GM10248 (cell line): ENCODE measurements around the gene CUX1.

ENCODE experiments used
- CTCF ChIA-PET: fragments of 300-600 bp; sonication (Branson Sonifier 250); formaldehyde crosslinking; extraction: SDS; loops from one replicate; lab custom pipeline; 2021; ENCODE audit warnings: antibody characterized with exemption; lab: Yijun Ruan, JAX
- POLR2A ChIA-PET: fragments of 350-650 bp; sonication (Branson Sonifier 250); formaldehyde crosslinking; extraction: SDS; loops from one replicate; lab custom pipeline; 2020; ENCODE audit warnings: antibody characterized with exemption; lab: Yijun Ruan, JAX
- DNase-seq: peaks from one replicate; pipeline ENCODE4 v3.0.0; 2012; ENCODE audit errors: extremely low spot score
- CTCF ChIP-seq: IDR thresholded peaks from 2 replicates; pipeline ENCODE4 v1.5.1; 2012; ENCODE audit warnings: mild to moderate bottlenecking, low read depth; ENCODE audit errors: extremely low read depth, missing control alignments, control extremely low read depth

CUX1 gene

GRCh38 chr7:101989101-101989500 is 171.7 kb downstream of the CUX1 start:
- DNase-seq, result no peak
- ChIA-PET CTCF (no interaction called here), POLR2A (no interaction called here)
- no peak for TF ChIP-seq CTCF

- CTCF ChIA-PET, result interaction anchor here (1.0 to 1.3 kb wide), 2 partner anchors 9 to 27 kb away, joined by 3 read pairs; no protein-coding TSS in a partner anchor
- TF ChIP-seq CTCF, result no peak
- POLR2A ChIA-PET, result no interaction called here
- peak; percentile 77 for DNase-seq
Measured at GRCh38 chr7:101990811-101991418, 173.5 kb downstream of the CUX1 start.

- DNase-seq, result no peak
- POLR2A ChIA-PET, result no interaction called here
- CTCF ChIA-PET, result interaction anchor here (1.0 to 1.8 kb wide), 5 partner anchors 10 to 68 kb away, joined by 3 to 5 read pairs (median 3); no protein-coding TSS in a partner anchor
- TF ChIP-seq CTCF, result no peak
Measured at GRCh38 chr7:101991860-101992259, 174.4 kb downstream of the CUX1 start.

GRCh38 chr7:101993311-101993710 is 175.9 kb downstream of the CUX1 start:
- no peak for DNase-seq
- TF ChIP-seq CTCF, result no peak
- CTCF ChIA-PET, result interaction anchor here (1.5 to 1.8 kb wide), 4 partner anchors 8 to 69 kb away, joined by 3 to 5 read pairs (median 4); no protein-coding TSS in a partner anchor
- POLR2A ChIA-PET, result no interaction called here

- ChIA-PET POLR2A (no interaction called here), CTCF (interaction anchor here (1.6 kb wide), 1 partner anchor 10 kb away, joined by 3 read pairs; no protein-coding TSS in a partner anchor)
- DNase-seq, result no peak
- no peak for TF ChIP-seq CTCF
Measured at GRCh38 chr7:101995121-101995520, 177.7 kb downstream of the CUX1 start.

- POLR2A ChIA-PET, result no interaction called here
- CTCF ChIA-PET, result no interaction called here
- no peak for TF ChIP-seq CTCF
- no peak for DNase-seq
Measured at GRCh38 chr7:101996131-101996691, 178.8 kb downstream of the CUX1 start.
